Stimulated activated CD4-positive, alpha-beta T cell treated with anti-CD3 and anti-CD28 coated beads, TNF-alpha, amount 100 ng/mL, for 48 hours (primary cell): ENCODE measurements around the gene MRGPRX2.

Source experiments
- DNase-seq, 3 donors: peaks; one replicate each; pipeline ENCODE4 v3.0.0-alpha.2; 2020; ENCODE audit warnings: low read depth in 3 of 3

MRGPRX2 gene

DNA sequence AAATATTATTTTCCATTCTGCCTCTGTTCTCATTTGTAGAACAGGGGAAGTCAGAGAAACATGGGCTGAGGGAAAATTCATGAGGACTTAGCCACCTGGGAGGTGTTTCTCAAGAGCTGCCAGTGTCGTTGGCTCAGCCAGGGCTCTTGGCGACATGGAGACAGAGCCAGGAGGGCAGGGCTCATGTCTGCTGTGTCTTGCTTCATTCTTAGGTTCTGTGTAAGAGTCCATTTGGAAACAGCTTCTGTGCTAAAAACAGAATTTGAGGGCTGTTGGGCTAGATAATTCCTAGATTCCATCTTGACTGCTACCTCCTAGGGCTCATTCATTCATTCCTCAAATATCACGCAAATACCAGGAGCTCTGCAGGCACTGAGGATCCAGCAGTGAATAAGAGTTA, 15.1 kb upstream of the MRGPRX2 start:
- no peak for DNase-seq

DNA sequence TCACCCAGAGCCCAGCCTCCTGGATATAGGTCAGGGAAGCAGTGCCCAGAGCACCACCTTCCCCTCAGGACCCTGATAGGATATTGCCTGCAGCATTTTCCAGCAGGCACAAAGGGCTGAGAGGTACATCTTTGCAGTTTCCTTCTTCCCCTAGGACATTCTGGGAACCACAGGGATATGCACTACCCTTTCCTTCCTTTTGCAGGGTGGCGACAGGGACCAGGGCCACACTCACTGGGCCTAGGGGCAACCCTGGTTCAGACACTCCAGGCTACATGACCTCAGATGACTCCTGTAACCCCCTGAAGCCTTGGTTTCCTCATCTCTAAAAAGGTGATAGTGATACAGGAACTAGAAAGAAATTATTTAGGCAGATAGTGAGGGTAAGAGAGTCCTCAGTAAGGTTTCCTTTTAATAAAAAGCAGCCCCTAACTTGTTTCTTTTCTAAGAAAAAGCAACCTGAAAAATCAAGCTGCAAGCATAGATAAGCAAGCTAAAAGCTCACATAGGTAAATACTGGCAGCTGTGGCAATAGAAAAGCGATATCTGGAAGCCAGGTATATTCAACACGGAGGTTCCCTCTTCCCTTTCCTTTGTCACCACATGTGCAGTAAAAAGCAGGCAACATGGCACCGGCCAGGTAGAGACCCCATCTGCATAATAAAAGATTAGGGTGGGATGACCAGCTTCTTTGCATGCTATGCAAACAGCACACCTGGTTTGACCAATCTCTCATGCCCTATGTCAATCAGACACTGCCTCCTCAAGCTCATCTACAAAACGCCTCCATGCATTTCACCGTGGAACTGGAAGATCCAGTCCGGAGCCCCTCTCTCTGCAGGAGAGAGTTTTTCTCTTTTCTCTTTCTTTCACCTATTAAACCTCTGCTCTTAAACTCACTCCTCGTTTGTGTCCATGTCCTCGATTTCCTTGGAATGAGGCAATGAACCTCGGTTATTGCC, 13.2 kb upstream of the MRGPRX2 start:
- DNase-seq, result no peak

- no peak for DNase-seq
Measured at GRCh38 chr11:19072464-19072863, 11.9 kb upstream of the MRGPRX2 start.

GRCh38 chr11:19071255-19071654, 10.7 kb upstream of the MRGPRX2 start:
- peak; percentile 21 to 37 (median 31) for DNase-seq

GRCh38 chr11:19059833-19060232, 684 bp downstream of the MRGPRX2 start:
- DNase-seq, result no peak

DNA sequence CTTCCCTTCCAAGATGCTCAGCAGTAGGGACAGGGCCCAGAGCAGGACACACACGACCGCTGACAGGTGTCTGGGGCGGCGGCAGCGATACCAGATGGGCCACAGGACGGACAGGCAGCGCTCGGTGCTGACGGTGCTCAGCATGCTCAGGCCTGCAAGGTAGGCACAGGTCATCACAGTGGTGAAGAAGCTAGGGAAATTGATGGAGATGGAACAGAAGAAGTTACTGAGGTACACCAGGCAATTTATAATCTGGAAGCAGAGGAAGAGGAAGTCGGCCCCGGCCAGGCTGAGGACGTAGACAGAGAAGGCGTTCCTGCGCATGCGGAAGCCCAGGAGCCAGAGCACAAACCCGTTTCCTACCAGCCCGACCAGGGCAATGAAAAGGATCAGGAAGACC, 4.6 kb downstream of the MRGPRX2 start:
- DNase-seq, result no peak

GRCh38 chr11:19055016-19055415, 5.5 kb downstream of the MRGPRX2 start:
- no peak for DNase-seq

DNA sequence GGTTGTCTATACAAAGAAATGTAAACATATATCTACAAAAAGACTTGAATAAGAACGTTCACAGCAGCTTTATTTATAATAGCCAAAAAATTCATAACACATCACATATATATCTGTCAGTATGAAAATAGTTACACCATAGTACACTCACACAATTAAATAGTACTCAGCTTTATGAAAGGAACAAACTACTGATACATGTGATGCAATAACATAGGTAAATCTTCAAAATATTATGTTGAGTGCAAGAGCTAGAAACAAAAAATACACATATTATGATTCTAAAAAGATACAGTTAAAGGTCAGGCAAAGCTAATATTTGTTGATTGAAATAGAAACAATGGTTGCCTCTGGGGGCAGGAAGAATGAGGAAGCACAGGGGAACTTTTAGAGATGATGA, 6.6 kb downstream of the MRGPRX2 start:
- DNase-seq, result no peak

- DNase-seq, result no peak
Measured at GRCh38 chr11:19050281-19050680, 10.2 kb downstream of the MRGPRX2 start.

GRCh38 chr11:19049351-19049750, 11.2 kb downstream of the MRGPRX2 start:
- no peak for DNase-seq

- DNase-seq, result no peak
Measured at GRCh38 chr11:19040051-19040450, 20.5 kb downstream of the MRGPRX2 start.

- DNase-seq, result no peak
Measured at GRCh38 chr11:19039409-19039808, 21.1 kb downstream of the MRGPRX2 start.

GRCh38 chr11:19032990-19033389, 27.5 kb downstream of the MRGPRX2 start:
- no peak for DNase-seq

DNA sequence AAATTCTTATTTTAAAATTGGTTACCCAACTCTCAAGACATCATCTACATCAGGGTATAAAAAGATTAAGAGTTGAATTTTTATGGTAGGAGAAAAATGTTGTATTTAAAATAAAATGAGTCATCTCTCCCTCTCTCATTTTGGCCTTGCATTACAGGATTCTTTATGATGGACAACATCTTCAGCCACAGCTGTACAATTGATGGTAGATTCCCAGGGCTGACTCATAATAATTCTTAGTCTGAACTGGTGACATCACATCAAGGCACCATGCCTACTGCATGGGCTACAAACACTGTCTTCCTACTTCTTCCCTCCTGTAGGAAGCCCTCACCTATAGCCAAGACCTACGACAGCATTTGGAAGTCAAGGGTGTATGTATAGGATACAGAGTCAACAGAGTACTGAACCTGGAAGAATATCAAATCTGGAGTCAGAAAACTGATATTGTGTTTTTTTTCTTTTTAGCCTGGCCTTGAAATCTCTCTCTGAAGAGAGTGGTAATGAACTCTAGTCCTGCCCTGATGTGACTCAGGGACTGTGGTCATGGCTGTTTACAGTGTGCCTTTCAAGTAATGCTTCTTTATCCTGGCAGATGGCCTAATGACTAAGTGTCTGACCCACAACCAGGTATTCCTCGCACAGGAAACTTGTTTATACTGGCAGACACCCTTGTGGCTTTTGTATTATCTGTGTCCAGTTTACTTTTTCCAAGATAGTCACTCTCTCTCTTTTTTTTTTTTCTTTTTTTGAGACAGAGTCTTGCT, 32.5 kb downstream of the MRGPRX2 start:
- DNase-seq, result no peak

DNA sequence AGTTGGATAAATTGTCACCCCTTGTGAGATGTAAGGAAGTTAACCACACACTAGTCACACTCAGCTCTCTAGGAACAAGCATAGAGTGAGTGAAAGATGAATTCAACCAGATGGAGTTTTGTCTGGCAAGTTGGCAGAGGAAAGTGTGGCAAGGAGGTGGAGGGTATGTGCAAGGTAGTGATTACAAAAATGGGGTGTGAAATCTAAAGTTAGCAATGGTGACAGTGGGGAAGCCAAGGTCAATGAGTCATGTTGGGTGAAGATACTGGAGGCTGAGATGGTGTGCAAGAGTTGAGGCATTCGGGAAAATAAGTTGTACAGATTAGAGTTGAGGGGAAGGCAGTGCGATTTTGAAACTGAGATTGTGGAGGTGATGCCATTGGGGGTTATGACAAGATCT, 33.7 kb downstream of the MRGPRX2 start:
- no peak for DNase-seq

DNA sequence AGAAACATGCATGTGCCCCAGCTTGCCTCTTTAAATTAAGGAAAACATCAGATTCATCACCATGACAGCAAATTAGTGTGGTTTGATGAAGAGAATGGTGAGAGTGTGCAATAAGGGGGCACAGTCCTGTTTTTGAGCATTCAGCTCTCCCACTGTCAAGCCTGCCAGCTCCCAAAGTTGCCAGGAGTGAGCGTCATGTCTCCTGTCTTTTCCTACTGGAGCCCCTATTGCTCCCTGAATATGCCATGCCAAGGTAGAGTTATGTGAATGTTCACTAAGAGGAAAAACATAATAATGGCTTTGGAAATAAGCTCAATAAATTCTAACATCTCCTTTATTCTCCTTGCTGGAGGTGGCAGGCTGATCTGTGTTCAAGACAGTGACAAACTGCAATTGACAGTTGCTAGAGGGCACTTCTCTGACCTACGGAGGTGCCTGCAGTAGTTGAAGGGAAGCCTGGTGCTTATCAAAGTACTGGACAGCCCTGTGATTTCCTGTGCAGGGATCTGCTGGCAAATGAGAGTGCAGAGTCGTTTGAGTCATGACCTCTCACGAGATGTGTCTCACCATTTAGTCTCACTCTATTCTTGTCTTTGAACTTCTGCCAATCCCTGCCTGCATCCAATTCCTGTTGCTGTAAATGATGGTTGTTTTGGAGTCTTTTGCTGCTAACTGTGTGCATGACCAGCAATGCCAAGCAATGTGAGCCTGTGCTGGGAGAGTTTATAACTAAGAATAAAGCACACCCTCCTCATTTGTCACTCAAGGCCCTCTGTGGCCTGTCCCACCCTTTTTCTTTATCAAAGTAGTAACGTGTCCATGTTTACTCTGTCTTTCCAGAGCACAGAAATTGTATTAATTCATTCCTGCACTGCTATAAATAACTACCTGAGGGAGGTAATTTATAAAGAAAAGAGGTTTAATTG, 34.8 kb downstream of the MRGPRX2 start:
- DNase-seq, result no peak

DNA sequence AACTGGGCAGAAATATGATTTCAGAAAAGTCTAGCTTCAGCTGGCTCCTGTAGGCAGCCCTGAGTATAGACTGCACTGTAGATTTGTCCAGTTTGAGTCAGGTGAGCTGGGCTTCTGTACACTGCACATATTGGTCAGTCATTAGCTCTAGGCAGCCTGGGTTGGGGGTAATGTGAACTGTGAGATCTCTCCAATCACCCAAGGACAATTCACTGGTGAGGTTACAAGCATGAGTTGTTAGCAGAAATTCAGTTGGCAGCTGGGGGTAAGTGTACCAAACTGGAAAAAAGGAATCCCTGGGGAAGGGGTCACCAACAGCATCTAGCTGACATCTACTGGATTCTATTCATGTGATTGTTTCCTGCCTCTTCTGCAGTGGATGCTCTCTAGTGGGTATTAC, 39.7 kb downstream of the MRGPRX2 start:
- DNase-seq, result no peak

DNA sequence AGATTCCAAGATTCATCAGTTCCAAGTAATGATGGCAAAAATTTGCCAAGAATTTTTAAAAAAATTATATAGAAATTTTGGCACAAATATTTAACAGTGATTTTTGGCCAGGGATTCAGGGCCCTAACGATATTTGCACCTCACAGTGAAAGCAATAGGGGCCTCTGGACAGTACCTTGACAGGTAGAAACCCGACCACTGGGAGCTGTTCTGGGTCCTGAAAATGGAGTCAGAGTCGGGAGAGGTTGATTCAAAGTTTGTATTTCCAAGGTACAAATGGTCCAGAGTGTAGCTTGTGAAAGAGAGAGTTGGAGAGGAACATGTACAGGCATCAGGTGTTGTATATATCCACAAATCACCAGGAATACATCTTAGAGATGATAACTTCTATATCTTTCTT, 41.6 kb downstream of the MRGPRX2 start:
- no peak for DNase-seq

GRCh38 chr11:19013181-19013857, 47.2 kb downstream of the MRGPRX2 start:
- DNase-seq, result no peak

DNA sequence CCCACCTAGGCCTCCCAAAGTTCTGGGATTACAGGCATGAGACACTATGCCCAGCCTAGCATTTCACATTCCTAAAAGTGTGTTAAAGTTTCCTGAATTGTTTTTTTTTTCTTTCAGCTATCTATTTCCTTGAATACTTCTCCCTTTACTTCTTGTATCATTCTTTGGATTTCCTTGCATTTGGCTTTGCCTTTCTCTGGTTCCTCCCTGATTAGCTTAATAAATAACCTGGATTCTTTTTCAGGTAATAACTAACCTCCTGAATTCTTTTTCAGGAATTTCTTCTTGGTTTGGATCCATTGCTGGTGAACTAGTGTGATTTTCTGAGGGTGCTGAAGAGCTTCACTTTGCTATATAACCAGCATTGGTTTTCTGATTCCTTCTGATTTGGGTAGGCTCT, 47.9 kb downstream of the MRGPRX2 start:
- DNase-seq, result no peak
